HCT116 (cell line): ENCODE measurements around the gene COL18A1. TPM values are rescaled to one million over a fixed set of nuclear protein-coding genes. Genes with fewer than 3 reads are reported as not detected.

Experiments
- ATAC-seq: fragments of 200-7000 bp; cut with Tn5 transposase; 2 replicates; pipeline ENCODE4 v1.9.1; 2020; ENCODE audit warnings: mild to moderate bottlenecking, moderate library complexity
- BruUV-seq: library from RNA; stranded (reverse); fragments of 400-500 nt; replicated peaks from 2 replicates; lab custom pipeline; 2021; lab: Mats Ljungman, UMichigan
- CTCF ChIA-PET: fragments of 300-600 bp; sonication (Branson Sonifier 250); formaldehyde crosslinking; loops from one replicate; lab custom pipeline; 2021; ENCODE audit warnings: antibody characterized with exemption; lab: Charles Lee
- POLR2A ChIA-PET: fragments of 300-600, 350-600 bp; sonication (Branson Sonifier 250); formaldehyde crosslinking; loops from one replicate; lab custom pipeline; 2021; ENCODE audit warnings: antibody characterized with exemption; lab: Charles Lee
- RAD21 ChIA-PET, 2 experiments: fragments of 300-600 bp; sonication (Branson Sonifier 250); formaldehyde crosslinking; loops; one replicate each; lab custom pipeline; 2023; ENCODE audit warnings: low total read pairs in 2 of 2; ENCODE audit not compliant: uncharacterized antibody in 2 of 2, unreplicated experiment in 2 of 2, low non-redundant PET in 1 of 2; lab: Charles Lee
- DNase-seq: peaks from one replicate; pipeline ENCODE4 v3.0.0-alpha.2; 2010; ENCODE audit warnings: low read depth, low spot score
- H2AFZ ChIP-seq: fragments of 200-600 bp; shearing (Covaris generic), sonication (generic); 2 replicates; pipeline ENCODE4 v1.6.1; 2017; ENCODE audit warnings: low read depth, mixed run types, mixed read lengths, antibody characterized with exemption, low read length; ENCODE audit not compliant: poor library complexity, severe bottlenecking
- H3K27ac ChIP-seq: 2 replicates; pipeline ENCODE4 v1.5.1; 2012; ENCODE audit warnings: low read depth, low read length
- H3K27me3 ChIP-seq: fragments of 200-600 bp; sonication (generic); 2 replicates; pipeline ENCODE4 v1.6.1; 2016; ENCODE audit warnings: mixed run types, low read length, mixed read lengths; ENCODE audit not compliant: insufficient read depth
- H3K36me3 ChIP-seq, 2 experiments: fragments of 200-500 bp in 1 of 2; fragments of 200-600 bp in 1 of 2; sonication (Bioruptor generic) in 1 of 2; sonication (generic) in 1 of 2; 2 replicates each; pipeline versions ENCODE4 v1.5.1 to v1.6.1; 2014 to 2016; ENCODE audit warnings: low read length in 2 of 2, inconsistent platforms in 1 of 2, mixed read lengths in 1 of 2, mixed run types in 1 of 2; ENCODE audit not compliant: insufficient read depth in 2 of 2, control insufficient read depth in 1 of 2
- H3K4me1 ChIP-seq, 2 experiments: fragments of 200-600 bp in 1 of 2; sonication (generic) in 1 of 2; 2 replicates each; pipeline versions ENCODE4 v1.5.1 to v1.6.1; 2012 to 2017; ENCODE audit warnings: low read length in 2 of 2, inconsistent platforms in 1 of 2, mild to moderate bottlenecking in 1 of 2, mixed read lengths in 1 of 2, mixed run types in 1 of 2, moderate library complexity in 1 of 2; ENCODE audit not compliant: insufficient read depth in 2 of 2, control insufficient read depth in 1 of 2
- H3K4me2 ChIP-seq: fragments of 200-600 bp; sonication (generic); 2 replicates; pipeline ENCODE4 v1.6.1; 2017; ENCODE audit warnings: mixed run types, low read length, mixed read lengths
- H3K4me3 ChIP-seq, 2 experiments: fragments of 200-600 bp in 1 of 2; sonication (generic) in 1 of 2; replicated peaks in 1 of 2; 2 replicates each; pipeline ENCODE4 v1.5.1; 2011 to 2016; ENCODE audit warnings: low read length in 2 of 2, control low read depth in 1 of 2, low read depth in 1 of 2, mild to moderate bottlenecking in 1 of 2, mixed read lengths in 1 of 2, mixed run types in 1 of 2
- H3K79me2 ChIP-seq: fragments of 200-600 bp; sonication (generic); 2 replicates; pipeline ENCODE4 v1.6.1; 2017; ENCODE audit warnings: mild to moderate bottlenecking, mixed run types, low read length, moderate library complexity, mixed read lengths; ENCODE audit not compliant: insufficient read depth
- H3K9ac ChIP-seq: fragments of 200-600 bp; sonication (generic); 2 replicates; pipeline ENCODE4 v1.6.1; 2016; ENCODE audit warnings: low read length, mixed read lengths
- H3K9me2 ChIP-seq: fragments of 200-600 bp; sonication (generic), shearing (Covaris generic); 2 replicates; pipeline ENCODE4 v1.6.1; 2017; ENCODE audit warnings: mixed run types, mild to moderate bottlenecking, moderate library complexity; ENCODE audit not compliant: insufficient read depth
- H3K9me3 ChIP-seq, 2 experiments: fragments of 200-500 bp in 1 of 2; fragments of 200-600 bp in 1 of 2; sonication (Bioruptor generic) in 1 of 2; sonication (generic) in 1 of 2; 2 replicates each; pipeline ENCODE4 v1.6.1; 2014 to 2017; ENCODE audit warnings: low read length in 2 of 2, mixed read lengths in 2 of 2, inconsistent platforms in 1 of 2, low read depth in 1 of 2, mild to moderate bottlenecking in 1 of 2, mixed run types in 1 of 2, moderate library complexity in 1 of 2; ENCODE audit not compliant: control insufficient read depth in 1 of 2, insufficient read depth in 1 of 2
- H4K20me1 ChIP-seq: fragments of 200-600 bp; sonication (generic), shearing (Covaris generic); 2 replicates; pipeline ENCODE4 v1.6.1; 2017; ENCODE audit warnings: mixed run types, mild to moderate bottlenecking, moderate library complexity; ENCODE audit not compliant: insufficient read depth
- CTCF ChIP-seq, 3 experiments: fragments of 200-600 bp in 1 of 3; sonication (generic) in 1 of 3; IDR thresholded peaks in 2 of 3; conservative IDR thresholded peaks in 1 of 3; 2 replicates each; pipeline ENCODE4 v1.5.1; 2012 to 2017; ENCODE audit warnings: low read depth in 2 of 3, low read length in 2 of 3, antibody characterized with exemption in 1 of 3, borderline replicate concordance in 1 of 3, control low read depth in 1 of 3, mild to moderate bottlenecking in 1 of 3, mixed read lengths in 1 of 3, mixed run types in 1 of 3, moderate library complexity in 1 of 3; ENCODE audit not compliant: insufficient read depth in 1 of 3
- ELF1 ChIP-seq: IDR thresholded peaks from 2 replicates; pipeline ENCODE4 v1.6.1; 2012; ENCODE audit warnings: low read depth, borderline replicate concordance
- EZH2 ChIP-seq: fragments of 200-600 bp; sonication (generic); IDR thresholded peaks from 2 replicates; pipeline ENCODE4 v1.6.1; 2017; ENCODE audit warnings: antibody characterized with exemption, mixed run types
- MAX ChIP-seq: IDR thresholded peaks from 2 replicates; pipeline ENCODE4 v1.6.1; 2012
- POLR2AphosphoS5 ChIP-seq: IDR thresholded peaks from 2 replicates; pipeline ENCODE4 v1.6.1; 2011; ENCODE audit warnings: mild to moderate bottlenecking, low read depth, low read length, moderate library complexity
- RAD21 ChIP-seq: IDR thresholded peaks from 2 replicates; pipeline ENCODE4 v1.6.1; 2012; ENCODE audit warnings: low read depth, mild to moderate bottlenecking
- SRF ChIP-seq: IDR thresholded peaks from 2 replicates; pipeline ENCODE4 v1.6.1; 2012; ENCODE audit warnings: low read depth
- TCF7L2 ChIP-seq: IDR thresholded peaks from 2 replicates; pipeline ENCODE4 v1.7.0; 2011; ENCODE audit warnings: borderline replicate concordance, inconsistent platforms; ENCODE audit not compliant: insufficient read depth, insufficient read length; ENCODE audit errors: extremely low read depth
- intact Hi-C: fragments of 100-400 bp; cut with micrococcal nuclease; formaldehyde crosslinking; loops from 2 replicates; pipeline ENCODE4 v1.10.0; 2022
- total RNA-seq: library from RNA; stranded (reverse); gene quantifications from one replicate; pipeline ENCODE4 v1.2.1, GENCODE V29; 2021; ENCODE audit not compliant: unreplicated experiment

Gene COL18A1
- total RNA-seq, 1 experiment from 2014 or later, result 59.5 TPM

- Histone ChIP-seq H3K27me3 (no peaks in the 10 kb centered on the region), H2AFZ (no peak overlapping the region)
- no TSS peak for BruUV-seq
Measured at GRCh38 chr21:45387506-45387905, 17.5 kb upstream of the COL18A1 start.

GRCh38 chr21:45388011-45388521 is 16.9 kb upstream of the COL18A1 start:
- H3K36me3 ChIP-seq, result no peaks in the 10 kb centered on the region
- no TSS peak for BruUV-seq
- no peaks in the 10 kb centered on the region for H3K9me2 ChIP-seq
- no peaks in the 10 kb centered on the region for H3K27me3 ChIP-seq
- DNase-seq (no peak), ATAC-seq (no peak)
- RAD21 ChIA-PET, result no interaction called here
- peaks cover 0 to 12% of the 10 kb centered on the region in 2 experiments; a peak in 1 of 4 replicates for H3K4me1 ChIP-seq
- intact Hi-C loops, result no loop called here
- H3K4me3 ChIP-seq, result no peak overlapping the region
- H2AFZ ChIP-seq, result no peak overlapping the region
- no peak for TF ChIP-seq CTCF (IDR thresholded peaks at IDR 0.05 in 2 of 3, conservative IDR thresholded peaks at IDR 0.05 in 1 of 3; ENCODE audit: borderline replicate concordance in 1 of 3, insufficient read depth in 1 of 3, low read depth in 2 of 3, low read length in 2 of 3)
- no peak for TF ChIP-seq TCF7L2
- no peak overlapping the region for H3K4me2 ChIP-seq
- POLR2A ChIA-PET, result no interaction called here
- no peaks in the 10 kb centered on the region for H4K20me1 ChIP-seq
- H3K9me3 ChIP-seq, result no peaks in the 10 kb centered on the region
- no peaks in the 10 kb centered on the region for H3K79me2 ChIP-seq
- CTCF ChIA-PET, result no interaction called here
- no peak overlapping the region for H3K27ac ChIP-seq
- no peak overlapping the region for H3K9ac ChIP-seq

More at GRCh38 chr21:45387506-45387905, 17.5 kb upstream of the COL18A1 start:
- Histone ChIP-seq H3K9me3 (no peaks in the 10 kb centered on the region), H3K27ac (no peak overlapping the region), H3K4me1 (peaks cover 0 to 12% of the 10 kb centered on the region in 2 experiments; a peak in 1 of 4 replicates), H3K4me2 (no peak overlapping the region), H4K20me1 (no peaks in the 10 kb centered on the region), H3K36me3 (no peaks in the 10 kb centered on the region), H3K4me3 (no peak overlapping the region), H3K79me2 (no peaks in the 10 kb centered on the region), H3K9ac (no peak overlapping the region)
- DNase-seq (no peak), ATAC-seq (no peak)
- ChIA-PET RAD21 (no interaction called here), POLR2A (no interaction called here), CTCF (no interaction called here)
- TF ChIP-seq RAD21, result no peak
- no peak for TF ChIP-seq POLR2AphosphoS5
- no peak for TF ChIP-seq MAX
- no peak for TF ChIP-seq EZH2
- TF ChIP-seq SRF, result no peak
- no peak for TF ChIP-seq ELF1
- TF ChIP-seq, all 23 proteins: peak for 0
- intact Hi-C loops, result no loop called here
- H3K9me2 ChIP-seq, result no peaks in the 10 kb centered on the region
